GM21528 (cell line): Measurements from ENCODE around the gene FBXO9.

Experiments used
- ATAC-seq: cut with Tn5 transposase; IDR thresholded peaks from one replicate; pipeline ENCODE4 v1.9.1; 2021; ENCODE audit warnings: mild to moderate bottlenecking, moderate library complexity; ENCODE audit not compliant: unreplicated experiment, low FRiP score

FBXO9 gene

DNA sequence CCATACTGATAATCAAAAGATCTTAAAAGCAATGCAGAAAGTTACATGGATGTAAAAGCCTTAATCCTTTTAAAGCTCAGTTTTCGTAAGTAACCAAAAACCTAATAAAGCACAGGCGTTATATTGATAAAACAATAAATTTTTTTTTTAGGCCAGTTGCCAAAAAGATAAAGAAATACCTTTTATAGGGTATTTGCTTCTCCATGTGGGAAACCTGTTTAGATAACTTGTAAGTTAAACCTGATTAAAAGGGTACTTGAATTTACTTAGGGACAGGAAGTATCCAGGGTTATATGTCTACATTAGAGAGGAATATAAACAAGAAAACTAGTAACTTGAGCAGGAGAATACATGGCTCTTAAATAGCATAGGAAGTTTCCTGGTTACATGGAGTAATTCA, 21.1 kb downstream of the FBXO9 start:
- ATAC-seq: no peak

DNA sequence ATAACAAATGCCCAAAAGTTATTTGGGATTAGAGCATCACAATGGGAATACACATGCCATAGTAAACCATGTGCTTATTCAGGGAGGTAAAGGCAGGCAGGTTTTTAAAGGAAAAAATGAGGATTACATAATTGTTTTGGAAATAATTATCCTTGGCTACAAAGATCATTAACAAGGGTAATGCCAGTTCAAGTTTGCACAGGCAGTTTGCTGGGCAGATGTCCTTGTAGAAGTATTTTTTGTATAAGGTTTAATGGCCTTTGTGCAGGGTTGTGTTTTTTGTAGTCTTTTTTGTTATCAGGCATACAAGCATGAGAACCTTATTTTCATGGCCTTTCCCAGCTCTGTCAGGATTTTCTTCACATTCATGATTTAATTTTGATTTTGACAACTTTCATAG, 24.7 kb downstream of the FBXO9 start:
- no peak for ATAC-seq

DNA sequence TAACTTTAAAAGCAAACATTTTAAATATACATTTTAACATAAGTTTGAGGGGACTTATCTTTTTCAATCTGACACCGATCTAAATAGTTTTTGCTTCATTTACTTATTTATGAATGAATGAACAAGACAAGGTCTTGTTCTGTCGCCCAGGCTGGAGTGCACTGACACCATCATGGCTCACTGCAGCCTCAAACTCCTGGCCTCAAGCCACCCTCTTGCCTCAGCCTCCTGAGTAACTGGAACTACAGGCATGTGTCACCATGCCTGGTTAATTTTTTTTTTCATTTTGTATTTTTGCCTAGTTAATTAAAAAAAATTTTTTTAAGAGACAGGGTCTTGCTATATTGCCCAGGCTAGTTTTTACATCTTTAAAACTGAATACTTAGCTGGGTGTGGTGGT, 25.4 kb downstream of the FBXO9 start:
- ATAC-seq: no peak

DNA sequence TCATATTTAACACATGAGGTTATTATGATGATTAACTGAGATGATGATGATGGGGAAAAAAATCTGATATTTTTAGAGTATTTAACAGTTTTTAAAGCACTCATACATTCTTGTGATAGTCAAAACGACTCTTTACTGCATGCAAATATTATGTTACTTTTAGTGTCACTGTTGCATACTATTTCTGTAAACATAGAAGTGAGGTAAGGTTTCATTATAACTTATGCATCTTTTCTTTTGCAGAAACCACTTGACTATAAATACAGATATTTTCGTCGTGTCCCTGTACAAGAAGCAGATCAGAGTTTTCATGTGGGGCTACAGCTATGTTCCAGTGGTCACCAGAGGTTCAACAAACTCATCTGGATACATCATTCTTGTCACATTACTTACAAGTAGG, 30.1 kb downstream of the FBXO9 start:
- ATAC-seq: no peak

DNA sequence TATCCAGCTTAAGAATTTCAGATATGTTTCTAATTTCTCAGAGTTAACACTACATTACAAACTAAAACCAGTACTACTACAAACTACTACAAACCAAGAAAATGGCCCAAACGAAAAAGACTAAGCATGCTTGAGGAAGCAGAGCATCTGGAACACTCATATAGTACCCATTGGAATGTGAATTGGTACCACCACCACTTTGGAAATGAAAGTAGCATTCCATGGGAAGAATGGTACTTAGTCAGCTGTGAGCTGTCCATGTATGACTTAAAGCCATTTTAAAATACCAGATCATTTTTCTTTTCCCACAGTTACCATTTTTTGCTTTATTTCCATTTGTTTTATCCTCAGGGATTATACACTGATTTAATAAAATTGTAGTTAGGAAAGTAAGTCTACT, 30.5 kb downstream of the FBXO9 start:
- no peak for ATAC-seq

DNA sequence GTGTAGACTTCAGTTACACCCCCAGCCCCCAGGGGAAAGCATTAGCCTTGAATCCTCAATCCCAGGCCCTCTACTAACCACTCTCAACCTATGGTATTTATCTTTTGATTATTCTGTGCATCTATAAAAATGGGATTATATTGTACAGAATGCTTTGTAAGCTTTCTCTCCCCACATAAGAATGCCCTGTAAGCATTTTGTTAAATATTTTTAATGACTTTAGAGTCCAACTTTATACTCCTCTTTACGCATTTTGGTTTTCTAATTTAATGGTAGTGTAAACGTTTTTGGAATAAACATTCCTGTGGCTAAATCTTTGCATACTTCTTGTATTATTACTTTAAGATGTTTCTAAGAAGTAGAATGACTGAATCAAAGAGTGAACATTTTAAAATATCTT, 35.4 kb downstream of the FBXO9 start:
- ATAC-seq: no peak

DNA sequence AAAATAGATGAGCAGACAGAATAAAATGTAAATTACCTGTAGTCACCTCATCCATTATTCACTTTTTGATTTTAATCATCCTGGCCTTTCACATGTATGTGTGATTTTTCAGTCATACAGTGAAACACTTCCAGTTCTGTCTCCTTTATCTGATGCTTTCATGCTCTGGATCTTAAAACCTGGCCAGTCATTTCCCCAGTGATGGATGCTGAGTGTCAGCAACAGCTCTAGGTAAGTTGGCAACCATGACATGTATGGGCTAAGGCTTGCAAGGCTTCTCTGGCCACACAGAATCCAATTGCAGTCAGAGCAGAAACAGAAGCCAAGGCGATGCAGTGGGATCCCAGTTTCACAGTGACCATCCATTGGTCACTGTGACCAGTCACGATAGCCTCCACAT, 35.8 kb downstream of the FBXO9 start:
- ATAC-seq: no peak

DNA sequence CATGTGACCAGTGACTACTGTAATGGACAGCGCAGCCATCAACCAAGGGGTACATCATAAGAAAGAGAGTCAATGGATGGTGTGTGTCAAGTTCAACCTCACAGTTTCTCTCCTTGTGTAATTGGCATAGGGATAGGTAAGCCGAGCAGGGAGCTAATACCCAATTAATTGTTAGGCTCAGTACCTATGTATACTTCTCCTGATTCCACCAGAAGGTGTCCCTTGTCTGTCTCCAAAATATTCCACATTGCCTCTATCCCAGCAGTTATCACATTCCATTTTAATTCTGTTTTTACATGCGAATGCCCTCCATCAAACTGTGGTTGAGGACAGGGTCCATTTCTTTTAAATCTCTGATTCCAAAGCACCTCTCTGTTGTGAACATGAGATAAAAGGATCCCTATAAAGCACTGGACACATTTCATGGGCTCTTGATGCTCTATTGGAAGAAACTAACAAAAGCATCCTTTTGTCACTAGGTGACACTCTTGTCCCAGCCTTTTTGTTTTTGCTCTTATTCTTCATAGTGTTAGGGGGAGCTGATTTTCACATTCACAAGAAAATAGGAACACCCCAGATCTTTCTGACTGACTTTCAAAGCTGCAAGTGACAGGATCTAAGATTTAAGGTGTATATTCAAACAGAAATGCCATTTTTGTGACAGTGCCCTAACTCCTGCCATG, 38.9 kb downstream of the FBXO9 start:
- ATAC-seq: no peak

DNA sequence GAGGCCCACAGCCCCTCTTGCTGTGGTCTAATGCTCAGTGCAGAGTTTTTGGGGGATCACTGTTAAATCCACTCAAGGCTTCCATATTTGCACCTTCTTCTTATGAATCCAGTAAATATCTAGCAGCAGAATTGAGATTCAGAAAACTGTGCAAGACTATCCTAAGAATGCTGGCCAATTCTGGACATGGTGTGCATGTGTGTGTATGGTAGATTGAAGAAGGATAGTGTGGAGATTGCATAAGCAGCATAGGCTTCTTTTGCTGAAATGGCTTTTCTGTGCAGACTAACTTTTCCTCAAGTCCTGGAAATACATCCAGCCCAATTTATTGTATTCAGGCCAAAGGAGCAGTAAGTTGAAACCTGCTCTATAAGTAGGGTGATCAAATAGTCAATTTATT, 39.7 kb downstream of the FBXO9 start:
- no peak for ATAC-seq

DNA sequence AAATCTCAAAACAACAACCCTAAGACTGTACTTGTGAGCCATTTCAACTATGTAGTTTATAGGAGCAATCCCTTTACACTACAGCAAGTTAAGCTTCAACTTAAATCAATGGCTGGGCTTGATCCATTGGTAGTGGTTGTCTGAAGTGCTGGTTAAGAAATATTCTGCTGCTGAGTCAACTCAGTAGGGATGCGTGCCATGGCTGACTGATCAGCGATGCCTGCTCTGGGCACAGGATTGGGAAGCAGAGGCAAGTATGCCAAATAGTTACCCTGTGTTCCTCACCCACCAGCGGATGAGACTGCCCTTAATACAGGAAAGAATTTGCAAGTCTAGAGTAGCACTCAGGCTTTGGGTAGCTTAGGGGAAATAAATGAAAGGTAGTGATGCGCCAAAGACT, 41.9 kb downstream of the FBXO9 start:
- no peak for ATAC-seq

DNA sequence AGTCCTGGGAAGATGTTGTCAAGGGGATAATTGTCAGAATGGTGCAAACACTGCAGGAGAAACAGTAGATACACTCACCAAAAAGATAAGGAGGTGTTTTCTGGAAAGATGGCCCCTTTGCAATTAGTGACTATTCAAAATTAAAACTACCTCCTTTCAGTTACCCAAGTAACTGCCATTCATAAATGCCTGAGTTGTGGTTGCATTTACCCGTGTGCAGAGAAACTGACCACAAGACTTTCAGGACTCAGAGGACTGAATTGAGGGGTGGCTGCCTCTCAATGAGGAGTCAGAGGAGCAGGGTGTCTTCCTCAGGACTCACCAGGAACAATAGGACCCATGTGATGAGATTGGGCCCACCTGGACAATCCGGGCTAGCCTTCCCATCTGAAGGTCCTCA, 44.4 kb downstream of the FBXO9 start:
- ATAC-seq: peak; percentile 70

DNA sequence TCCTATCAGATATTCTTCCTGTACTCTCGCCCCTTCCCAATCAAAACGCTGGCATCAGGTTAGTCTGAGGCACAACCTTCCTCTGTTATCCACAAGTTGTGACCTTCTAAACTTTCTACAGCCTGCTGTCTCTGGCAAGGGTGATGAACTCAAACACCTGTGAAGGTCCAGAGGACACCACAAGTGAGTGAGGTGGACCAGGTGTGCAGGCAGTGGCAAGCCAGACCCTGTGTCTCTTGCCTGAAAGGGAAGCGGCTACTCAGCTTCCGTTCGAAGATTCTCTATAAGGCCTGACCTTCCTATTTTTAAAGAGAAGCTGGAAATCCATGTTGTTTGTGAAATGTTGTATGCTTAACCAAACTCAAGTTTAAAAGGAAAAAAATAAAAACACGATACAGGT, 46.7 kb downstream of the FBXO9 start:
- no peak for ATAC-seq

DNA sequence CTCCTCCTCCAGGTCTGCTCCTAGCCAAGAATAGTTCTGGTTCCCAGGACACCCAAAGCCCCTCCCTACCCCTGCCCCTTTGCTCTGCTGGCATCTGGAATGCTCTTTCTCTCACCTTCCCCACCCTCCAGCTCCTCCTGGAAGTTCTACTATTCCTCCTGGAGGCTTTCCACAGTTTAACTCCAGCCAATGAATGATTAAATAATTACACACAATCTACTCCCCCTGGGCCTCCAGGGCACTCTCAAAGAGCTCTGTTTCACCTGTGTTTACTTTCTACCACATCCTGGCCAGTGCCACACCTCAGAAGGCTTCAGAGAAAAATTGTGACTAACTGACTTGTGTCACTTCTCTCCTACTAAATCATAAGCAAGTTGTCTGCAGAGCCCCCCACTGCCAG, 47.2 kb downstream of the FBXO9 start:
- ATAC-seq: no peak

DNA sequence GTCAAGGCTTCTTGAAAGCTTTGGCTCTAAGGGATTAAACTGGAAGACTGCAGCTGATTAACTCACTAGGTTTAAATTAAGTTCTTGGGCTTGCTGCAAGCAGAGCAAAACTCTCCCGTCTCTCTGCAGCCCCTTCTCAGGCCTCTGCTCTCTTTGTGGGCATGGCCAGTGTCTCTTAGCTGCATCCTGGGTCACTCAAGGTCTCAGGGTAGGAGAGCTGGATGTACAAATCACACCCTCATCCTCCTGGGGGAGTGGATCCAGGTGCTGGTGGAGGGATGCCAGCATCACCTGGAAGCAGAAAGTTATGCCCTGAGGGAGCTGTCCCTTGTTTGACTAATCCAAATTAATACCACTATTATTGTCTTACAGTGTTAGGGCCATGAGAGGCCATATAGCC, 47.7 kb downstream of the FBXO9 start:
- ATAC-seq: no peak

DNA sequence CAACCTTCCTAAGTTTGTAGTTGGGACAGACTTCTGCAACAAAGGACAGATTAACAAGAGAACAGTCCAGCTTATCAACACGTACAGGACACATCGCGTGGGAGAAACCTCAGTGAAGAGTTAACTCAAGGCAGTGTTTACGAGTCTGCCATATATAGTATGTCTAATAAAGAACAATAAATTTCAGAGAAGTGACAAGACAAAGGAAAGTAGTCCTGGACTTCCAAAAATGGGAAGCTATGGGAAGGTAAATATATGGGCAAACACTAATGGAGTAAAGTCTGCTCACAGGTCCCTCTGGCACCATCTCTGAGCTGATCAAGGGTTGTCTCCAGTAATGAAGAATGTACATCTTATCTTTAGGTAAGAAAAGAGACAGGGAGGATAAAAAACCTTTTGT, 48.5 kb downstream of the FBXO9 start:
- no peak for ATAC-seq

DNA sequence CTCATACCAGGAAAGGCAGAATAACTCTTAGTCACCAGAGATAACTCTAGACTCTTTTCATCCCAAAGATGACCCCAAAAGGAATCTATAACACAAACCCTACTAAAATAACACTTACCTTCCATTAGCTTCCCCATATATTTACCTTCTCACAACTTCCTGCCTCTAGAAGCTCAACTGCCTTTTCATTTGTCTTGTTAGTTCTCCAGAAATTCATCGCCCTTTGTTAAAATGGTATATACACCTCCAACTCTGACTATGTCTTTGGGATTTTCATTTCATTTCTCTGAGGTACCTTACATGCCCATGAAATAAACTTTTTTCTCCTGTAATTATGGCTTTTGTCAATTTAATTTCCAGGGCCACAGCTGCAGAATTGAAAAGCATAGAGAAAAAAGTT, 49.9 kb downstream of the FBXO9 start:
- no peak for ATAC-seq

DNA sequence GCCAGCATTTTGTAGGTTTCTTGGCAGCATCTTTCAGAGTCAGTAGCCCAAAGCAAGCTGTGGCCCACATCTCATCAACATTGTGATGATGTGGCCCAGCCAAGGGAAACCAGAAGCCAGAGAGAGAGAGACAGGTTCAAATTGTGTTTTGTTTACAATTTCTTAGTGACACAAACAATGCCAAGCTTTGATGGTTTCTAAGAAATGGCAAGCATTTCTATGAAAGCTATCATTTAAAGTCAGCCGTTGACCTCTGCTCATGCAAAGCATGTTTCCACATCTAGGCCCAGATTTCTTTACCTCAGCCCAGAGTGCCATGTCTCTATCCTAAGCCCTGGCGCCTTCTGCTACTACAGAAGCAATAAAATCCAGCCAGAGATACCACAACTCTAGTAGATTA, 50.5 kb downstream of the FBXO9 start:
- ATAC-seq: no peak

DNA sequence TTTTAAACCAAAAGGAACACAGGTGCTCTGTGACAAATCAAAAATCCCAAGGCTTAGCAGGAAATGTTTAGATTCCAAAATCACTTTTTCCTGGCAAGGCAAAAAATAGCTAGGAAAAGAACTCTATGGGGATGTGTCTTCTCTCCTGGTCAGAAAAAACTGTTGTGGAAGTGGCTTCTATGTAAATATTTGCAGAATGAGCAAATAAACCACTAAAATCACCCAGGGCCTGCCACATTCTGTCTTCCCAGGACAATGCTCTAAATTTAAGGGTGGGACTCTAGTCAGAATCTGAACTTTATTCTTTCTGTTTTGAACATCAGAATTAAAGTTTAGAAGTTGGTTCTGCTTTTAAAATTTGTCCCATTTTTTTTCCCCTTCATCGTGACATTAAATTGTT, 54.1 kb downstream of the FBXO9 start:
- ATAC-seq: no peak

DNA sequence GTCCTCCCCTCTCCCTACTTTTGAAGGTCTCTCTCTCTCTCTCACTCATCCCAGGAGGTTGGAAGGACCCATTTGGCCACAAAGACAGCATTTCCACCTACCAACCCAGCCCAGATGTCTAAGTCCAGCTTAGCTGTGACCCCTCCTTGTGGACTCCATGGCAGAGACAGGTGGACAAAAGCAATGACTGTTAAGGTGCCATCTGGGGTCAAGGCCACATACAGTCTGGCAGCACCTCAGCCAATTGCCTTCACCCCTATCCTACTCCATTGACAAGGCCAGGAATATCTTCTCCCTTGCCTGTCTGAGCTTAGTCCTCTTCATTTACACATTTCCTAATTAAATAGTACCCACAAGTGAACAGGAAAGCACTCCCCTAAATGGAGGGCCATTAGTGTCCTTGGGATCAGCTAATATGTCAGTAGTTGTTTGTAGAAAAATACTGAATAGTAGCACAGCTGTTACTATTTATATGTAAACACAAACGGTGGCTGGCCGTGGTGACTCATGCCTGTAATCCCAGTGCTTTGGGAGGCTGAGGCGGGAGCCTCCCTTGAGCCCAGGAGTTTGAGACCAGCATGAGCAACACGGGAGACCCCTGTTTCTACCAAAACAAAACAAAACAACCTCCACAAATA, 54.7 kb downstream of the FBXO9 start:
- ATAC-seq: no peak

DNA sequence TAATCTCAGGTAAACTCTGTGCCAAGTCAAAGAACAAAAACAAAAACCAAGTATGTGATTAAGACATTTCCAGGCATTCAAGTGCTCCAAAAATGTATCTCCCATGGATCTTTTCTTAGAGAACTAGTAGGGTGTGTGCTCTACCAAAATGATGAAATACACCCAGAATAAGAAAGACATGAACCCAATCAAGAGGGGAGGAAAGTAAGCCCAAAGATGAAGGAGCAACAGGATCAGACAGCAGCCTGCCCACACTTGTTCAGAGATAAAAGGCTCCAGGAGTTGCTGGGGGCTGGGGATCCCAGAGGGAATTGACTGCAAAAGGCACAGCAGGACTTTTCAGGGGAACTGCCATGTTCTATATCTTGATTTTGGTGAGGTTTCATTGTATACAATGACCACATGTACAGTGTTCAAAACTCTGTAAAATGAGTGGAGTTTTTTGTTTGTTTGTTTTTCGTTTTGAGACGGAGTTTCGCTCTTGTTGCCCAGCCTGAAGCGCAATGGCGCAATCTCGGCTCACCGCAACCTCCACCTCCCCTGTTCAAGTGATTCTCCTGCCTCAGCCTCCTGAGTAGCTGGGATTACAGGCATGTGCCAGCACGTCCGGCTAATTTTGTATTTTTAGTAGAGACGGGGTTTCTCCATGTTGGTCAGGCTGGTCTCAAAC, 59.1 kb downstream of the FBXO9 start:
- no peak for ATAC-seq

DNA sequence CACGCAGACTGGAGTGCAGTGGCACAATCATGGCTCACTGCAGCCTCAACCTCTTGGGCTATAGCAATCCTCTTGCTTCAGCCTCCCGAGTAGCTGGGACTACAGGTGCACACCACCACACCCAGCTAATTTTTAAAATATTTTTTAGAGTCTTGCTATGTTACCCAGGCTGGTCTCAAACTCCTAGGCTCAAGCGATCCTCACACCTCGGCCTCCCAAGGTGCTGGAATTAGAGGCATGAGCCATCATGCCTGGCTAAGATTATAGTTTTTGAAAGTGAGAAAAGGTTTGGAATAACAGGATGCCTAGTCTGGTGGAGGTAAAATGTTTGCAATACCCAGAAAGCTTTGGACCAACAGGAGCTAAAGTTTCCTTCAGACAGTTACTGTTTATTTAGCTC, 60.1 kb downstream of the FBXO9 start:
- ATAC-seq: no peak

DNA sequence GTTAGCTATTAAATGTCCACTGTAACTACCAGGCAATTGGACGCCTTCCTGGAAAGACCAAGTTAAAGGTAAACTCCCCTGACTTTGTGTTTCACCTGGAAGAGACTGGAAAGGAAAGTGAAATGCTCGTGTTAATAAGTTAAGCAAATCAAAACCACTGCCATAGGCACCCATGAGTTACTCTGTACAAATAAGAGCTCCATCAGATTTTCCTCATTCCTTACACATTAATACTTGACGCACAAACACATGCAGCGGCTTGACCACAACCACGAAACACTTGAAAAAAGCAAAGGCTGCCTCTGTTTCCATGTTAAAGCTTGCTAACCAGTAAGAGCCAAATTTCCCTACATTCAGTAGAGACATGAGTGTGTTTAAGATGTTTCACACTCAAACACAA, 63.6 kb downstream of the FBXO9 start:
- ATAC-seq: no peak
